PC-3 (cell line): ENCODE data around the gene SNX5.

Source experiments
- EZH2 ChIP-seq: fragments of 300-600 bp; sonication (generic); IDR thresholded peaks from one replicate; pipeline ENCODE4 v1.6.1; 2017; ENCODE audit warnings: antibody characterized with exemption, mild to moderate bottlenecking, low read length; ENCODE audit not compliant: unreplicated experiment
- EZH2phosphoT487 ChIP-seq: fragments of 300-600 bp; sonication (generic); IDR thresholded peaks from 2 replicates; pipeline ENCODE4 v1.6.1; 2018; ENCODE audit warnings: mild to moderate bottlenecking, antibody characterized with exemption, low read length, borderline replicate concordance

- TF ChIP-seq EZH2phosphoT487, result no peak
- TF ChIP-seq EZH2, result no peak
Observed at GRCh38 chr20:17992847-17993513, 24.4 kb upstream of the SNX5 start.
